HUES6 (cell line): Measurements from ENCODE around the gene MTF1.

ENCODE experiments used
- H3K27ac ChIP-seq: 2 replicates; pipeline ENCODE4 v1.7.0; 2013; ENCODE audit warnings: low read depth, mild to moderate bottlenecking, low read length, inconsistent platforms
- H3K27me3 ChIP-seq: 2 replicates; pipeline ENCODE4 v1.6.1; 2013; ENCODE audit warnings: low read length; ENCODE audit not compliant: control insufficient read depth, insufficient read depth
- H3K36me3 ChIP-seq: 2 replicates; pipeline ENCODE4 v1.6.1; 2013; ENCODE audit warnings: low read length; ENCODE audit not compliant: control insufficient read depth, insufficient read depth
- H3K4me1 ChIP-seq: 2 replicates; pipeline ENCODE4 v1.6.1; 2013; ENCODE audit warnings: low read length; ENCODE audit not compliant: control insufficient read depth, insufficient read depth
- H3K4me3 ChIP-seq: 2 replicates; pipeline ENCODE4 v1.5.1; 2013; ENCODE audit warnings: low read depth, low read length
- H3K9ac ChIP-seq: one replicate; pipeline ENCODE4 v1.6.1; 2013; ENCODE audit warnings: mild to moderate bottlenecking, low read length
- H3K9me3 ChIP-seq: 2 replicates; pipeline ENCODE4 v1.6.1; 2013; ENCODE audit warnings: low read depth, low read length; ENCODE audit not compliant: control insufficient read depth, insufficient read depth

Gene MTF1

DNA sequence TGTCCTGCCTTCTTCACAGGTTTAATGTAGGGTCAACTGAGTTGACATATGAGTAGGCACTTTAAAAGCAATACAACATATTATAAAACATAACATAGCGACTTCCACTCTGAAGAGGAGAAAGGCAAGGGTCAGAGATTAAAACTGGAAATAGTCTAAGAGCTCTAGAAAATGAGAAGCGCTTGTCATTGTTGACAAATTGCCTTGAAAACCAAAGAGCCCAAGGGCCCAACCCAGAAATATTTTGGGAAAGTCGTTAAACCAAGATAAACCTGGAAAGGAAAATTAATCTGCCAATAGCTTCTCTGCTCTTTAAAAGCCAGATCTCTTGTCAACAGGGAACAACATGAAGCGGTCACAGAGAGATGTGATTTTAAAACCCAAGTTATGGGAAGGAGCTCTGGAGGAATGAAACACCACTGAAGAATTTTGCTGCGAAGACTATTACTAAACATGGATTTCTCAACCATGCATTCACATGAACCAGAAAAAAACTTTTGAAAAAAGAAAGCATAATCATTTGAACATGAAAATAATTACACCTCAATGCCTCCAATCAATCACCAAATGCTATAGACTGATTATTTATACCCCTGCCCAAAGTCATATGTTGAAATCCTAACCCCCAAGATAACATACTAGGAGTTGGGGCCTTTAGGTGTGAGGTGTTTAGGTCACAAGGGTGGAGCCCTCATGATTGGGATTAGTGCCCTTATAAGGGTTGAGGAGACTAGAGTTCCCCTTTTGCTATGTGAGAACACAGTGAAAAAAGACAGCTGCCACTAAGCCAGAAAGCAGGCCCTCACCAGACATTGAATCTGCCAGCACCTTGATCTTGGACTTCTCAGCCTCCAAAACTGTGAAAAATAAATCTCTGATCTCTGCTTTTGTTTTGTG, 33.0 kb upstream of the MTF1 start:
- no peak overlapping the region for H3K4me3 ChIP-seq
- H3K27me3 ChIP-seq, result no peaks in the 10 kb centered on the region
- no peaks in the 10 kb centered on the region for H3K4me1 ChIP-seq
- no peaks in the 10 kb centered on the region for H3K9me3 ChIP-seq
- no peak overlapping the region for H3K9ac ChIP-seq
- no peak overlapping the region for H3K27ac ChIP-seq
- H3K36me3 ChIP-seq, result peaks cover 30% of the 10 kb centered on the region

DNA sequence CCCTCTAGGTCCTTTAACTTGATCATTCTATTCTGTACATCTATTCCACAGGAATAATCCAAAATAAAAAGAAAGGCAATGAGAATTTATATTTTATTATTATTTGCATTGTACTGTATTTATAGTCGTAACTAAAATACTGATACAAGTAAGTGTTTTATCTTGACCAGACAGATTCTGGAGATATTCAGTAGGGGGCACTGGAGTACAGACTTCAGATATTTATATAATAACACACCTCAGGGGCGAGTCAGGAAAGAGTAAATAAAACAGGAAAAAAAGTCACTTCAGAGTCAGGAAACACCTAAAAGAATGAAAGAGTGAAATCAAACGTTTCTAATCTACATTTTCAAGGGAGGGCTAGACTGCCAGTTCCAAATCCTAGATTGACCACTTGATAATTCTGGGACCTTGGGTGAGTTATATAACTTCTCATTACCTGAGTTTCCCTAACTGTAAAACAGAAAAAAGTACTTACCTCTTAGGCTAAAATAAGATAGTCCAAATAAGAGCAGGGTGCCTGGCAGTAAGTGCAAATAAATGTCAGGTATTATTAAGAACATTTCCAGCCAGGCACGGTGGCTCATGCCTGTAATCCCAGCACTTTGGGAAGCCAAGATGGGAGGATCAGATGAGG, 31.1 kb upstream of the MTF1 start:
- H3K27me3 ChIP-seq, result no peaks in the 10 kb centered on the region
- H3K9ac ChIP-seq, result no peak overlapping the region
- H3K27ac ChIP-seq, result no peak overlapping the region
- no peak overlapping the region for H3K4me3 ChIP-seq
- H3K9me3 ChIP-seq, result no peaks in the 10 kb centered on the region
- no peaks in the 10 kb centered on the region for H3K4me1 ChIP-seq
- peaks cover 45% of the 10 kb centered on the region for H3K36me3 ChIP-seq

GRCh38 chr1:37888022-37888700, 28.8 kb upstream of the MTF1 start:
- no peaks in the 10 kb centered on the region for H3K4me1 ChIP-seq
- no peak overlapping the region for H3K27ac ChIP-seq
- peaks cover 58% of the 10 kb centered on the region for H3K36me3 ChIP-seq
- H3K9ac ChIP-seq, result no peak overlapping the region
- H3K9me3 ChIP-seq, result no peaks in the 10 kb centered on the region
- no peaks in the 10 kb centered on the region for H3K27me3 ChIP-seq
- H3K4me3 ChIP-seq, result no peak overlapping the region

DNA sequence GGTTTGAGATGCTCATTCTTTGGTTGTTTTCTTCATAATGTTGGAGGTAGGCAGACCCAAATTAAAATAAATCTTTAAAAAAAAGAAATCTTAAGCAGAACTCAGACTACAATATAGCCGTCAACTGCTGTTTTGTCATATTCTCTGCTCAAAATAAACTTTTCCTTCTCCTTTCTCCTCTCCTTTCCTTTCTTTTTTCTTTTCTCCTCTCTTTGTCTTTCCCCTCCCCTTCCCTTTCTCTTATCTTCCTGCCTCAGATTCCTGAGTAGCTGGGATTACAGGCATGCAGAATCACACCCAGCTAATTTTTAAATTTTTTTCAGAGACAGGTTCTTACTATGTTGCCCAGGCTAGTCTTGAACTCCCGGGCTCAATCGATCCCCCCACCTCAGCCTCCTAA, 24.8 kb upstream of the MTF1 start:
- no peak overlapping the region for H3K27ac ChIP-seq
- H3K36me3 ChIP-seq, result peaks cover 73% of the 10 kb centered on the region

GRCh38 chr1:37883671-37884070, 24.3 kb upstream of the MTF1 start:
- no peak overlapping the region for H3K4me3 ChIP-seq
- no peak overlapping the region for H3K27ac ChIP-seq
- no peaks in the 10 kb centered on the region for H3K27me3 ChIP-seq
- no peaks in the 10 kb centered on the region for H3K4me1 ChIP-seq
- no peak overlapping the region for H3K9ac ChIP-seq
- peaks cover 68% of the 10 kb centered on the region for H3K36me3 ChIP-seq
- H3K9me3 ChIP-seq, result no peaks in the 10 kb centered on the region

More for the DNA sequence above, 24.8 kb upstream of the MTF1 start:
- H3K4me1 ChIP-seq, result no peaks in the 10 kb centered on the region
- H3K9ac ChIP-seq, result no peak overlapping the region
- H3K9me3 ChIP-seq, result no peaks in the 10 kb centered on the region
- no peaks in the 10 kb centered on the region for H3K27me3 ChIP-seq
- H3K4me3 ChIP-seq, result no peak overlapping the region

GRCh38 chr1:37879865-37880264, 20.5 kb upstream of the MTF1 start:
- H3K36me3 ChIP-seq, result peaks cover 55% of the 10 kb centered on the region
- no peak overlapping the region for H3K4me3 ChIP-seq
- no peaks in the 10 kb centered on the region for H3K27me3 ChIP-seq
- no peak overlapping the region for H3K9ac ChIP-seq
- no peak overlapping the region for H3K27ac ChIP-seq
- H3K9me3 ChIP-seq, result no peaks in the 10 kb centered on the region
- H3K4me1 ChIP-seq, result no peaks in the 10 kb centered on the region

DNA sequence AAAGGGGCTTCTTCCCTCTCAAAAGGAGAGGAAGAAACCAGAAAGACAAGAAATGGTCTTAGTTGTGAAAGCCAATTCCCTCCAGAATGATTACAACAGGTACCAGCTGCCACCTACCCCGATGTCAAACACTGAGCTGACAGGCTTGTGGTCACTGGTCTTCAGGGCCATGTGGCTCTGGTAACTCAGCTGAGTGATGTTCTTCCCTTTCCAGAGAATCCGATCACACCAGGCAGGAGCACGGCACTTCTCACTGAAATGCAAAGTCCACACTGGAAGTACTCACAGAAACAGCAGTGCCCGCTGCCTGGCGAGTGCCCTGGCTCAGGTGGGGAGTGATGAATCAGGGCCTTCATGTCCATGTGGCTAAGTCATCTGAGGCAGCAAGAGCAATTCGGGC, 18.7 kb upstream of the MTF1 start:
- no peaks in the 10 kb centered on the region for H3K9me3 ChIP-seq
- no peaks in the 10 kb centered on the region for H3K4me1 ChIP-seq
- no peak overlapping the region for H3K27ac ChIP-seq
- H3K27me3 ChIP-seq, result no peaks in the 10 kb centered on the region
- no peak overlapping the region for H3K9ac ChIP-seq
- no peak overlapping the region for H3K4me3 ChIP-seq
- peaks cover 63% of the 10 kb centered on the region for H3K36me3 ChIP-seq

DNA sequence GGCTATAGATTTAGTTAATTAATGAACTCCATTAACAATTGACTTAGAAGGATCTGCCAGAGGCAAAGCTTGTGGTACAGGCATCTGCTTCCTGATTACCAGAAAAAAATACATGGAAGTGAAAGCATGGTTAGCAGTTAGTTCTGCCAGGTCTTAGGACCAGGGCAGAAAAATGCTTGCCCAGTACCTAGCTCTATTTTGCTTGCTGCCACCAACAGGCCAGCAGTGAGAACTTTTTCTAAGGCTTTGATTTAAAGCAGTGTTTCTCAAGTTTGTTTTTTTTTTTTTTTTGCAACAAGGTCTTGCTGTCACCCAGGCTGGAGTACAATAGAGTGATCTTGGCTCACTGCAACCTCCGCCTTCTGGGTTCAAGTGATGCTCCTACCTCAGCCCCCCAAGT, 16.4 kb upstream of the MTF1 start:
- no peak overlapping the region for H3K27ac ChIP-seq
- peaks cover 56% of the 10 kb centered on the region for H3K36me3 ChIP-seq
- no peaks in the 10 kb centered on the region for H3K27me3 ChIP-seq
- no peak overlapping the region for H3K4me3 ChIP-seq
- H3K9me3 ChIP-seq, result no peaks in the 10 kb centered on the region
- no peak overlapping the region for H3K9ac ChIP-seq
- H3K4me1 ChIP-seq, result no peaks in the 10 kb centered on the region

DNA sequence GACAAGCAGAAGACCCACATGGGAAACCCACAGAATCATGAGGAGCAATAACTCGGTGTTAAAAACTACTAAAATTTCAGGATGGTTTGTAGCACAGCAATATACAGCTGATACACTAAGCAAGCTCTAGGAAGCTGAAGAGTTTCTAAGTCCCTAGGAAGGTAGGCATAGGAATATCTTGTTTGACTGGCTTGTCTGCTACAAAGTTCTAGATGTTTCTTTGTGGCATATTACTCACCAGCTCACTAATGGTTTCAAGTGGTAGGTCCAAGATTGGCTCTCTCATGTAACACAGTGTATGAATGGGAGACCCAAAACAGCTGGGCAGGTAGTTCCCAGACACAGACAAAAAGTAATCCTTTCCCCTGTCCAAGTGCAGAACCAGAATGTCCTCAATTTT, 13.3 kb upstream of the MTF1 start:
- H3K4me3 ChIP-seq, result no peak overlapping the region
- no peaks in the 10 kb centered on the region for H3K9me3 ChIP-seq
- no peaks in the 10 kb centered on the region for H3K4me1 ChIP-seq
- H3K27ac ChIP-seq, result no peak overlapping the region
- peaks cover 59% of the 10 kb centered on the region for H3K36me3 ChIP-seq
- H3K9ac ChIP-seq, result no peak overlapping the region
- no peaks in the 10 kb centered on the region for H3K27me3 ChIP-seq

DNA sequence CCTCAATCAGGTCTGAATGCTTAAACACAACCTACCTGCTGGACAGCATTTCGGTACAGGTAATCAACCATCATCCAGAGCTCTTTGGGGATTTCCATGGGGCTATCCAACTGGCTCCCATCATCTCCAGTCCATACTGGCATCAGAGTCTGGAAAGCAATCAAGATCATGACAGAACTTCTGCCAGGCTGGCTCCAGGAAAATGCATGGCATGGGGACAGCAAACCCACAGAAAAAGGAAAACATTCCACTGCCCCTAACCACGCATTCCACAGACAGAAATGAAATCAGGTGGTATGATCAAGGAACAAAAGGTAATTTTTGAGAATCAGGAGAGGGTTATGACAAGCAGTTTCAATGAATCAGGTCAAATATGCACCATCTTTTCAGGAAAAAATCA, 9.1 kb upstream of the MTF1 start:
- no peaks in the 10 kb centered on the region for H3K9me3 ChIP-seq
- no peak overlapping the region for H3K27ac ChIP-seq
- H3K9ac ChIP-seq, result no peak overlapping the region
- H3K27me3 ChIP-seq, result no peaks in the 10 kb centered on the region
- H3K4me1 ChIP-seq, result no peaks in the 10 kb centered on the region
- H3K4me3 ChIP-seq, result no peak overlapping the region
- H3K36me3 ChIP-seq, result peaks cover 68% of the 10 kb centered on the region

DNA sequence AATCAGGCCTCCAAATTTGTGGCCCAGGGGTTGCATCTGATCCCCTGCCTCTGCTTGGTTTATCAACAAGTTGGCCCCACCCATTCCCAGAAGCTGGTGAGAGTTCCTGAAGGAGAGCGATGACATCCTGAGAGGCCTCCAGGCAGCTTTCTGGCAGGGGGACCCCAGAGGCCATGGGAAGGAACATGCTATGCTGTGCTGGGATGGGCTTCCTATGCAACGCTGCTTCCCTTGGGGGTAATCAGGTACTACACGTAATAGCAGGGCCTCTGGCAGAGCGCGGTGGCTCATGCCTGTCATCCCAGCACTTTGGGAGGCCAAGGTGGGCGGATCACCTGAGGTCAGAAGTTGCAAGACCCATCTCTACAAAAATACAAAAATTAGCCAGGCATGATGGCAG, 8.4 kb upstream of the MTF1 start:
- Histone ChIP-seq H3K36me3 (peaks cover 63% of the 10 kb centered on the region), H3K4me1 (no peaks in the 10 kb centered on the region), H3K27me3 (no peaks in the 10 kb centered on the region), H3K4me3 (no peak overlapping the region), H3K9ac (no peak overlapping the region), H3K9me3 (no peaks in the 10 kb centered on the region), H3K27ac (no peak overlapping the region)
